SH-SY5Y (cell line): Measurements from ENCODE around the gene STX16.

Experiments
- GATA2 ChIP-seq: IDR thresholded peaks from 2 replicates; pipeline ENCODE4 v1.6.1; 2011; ENCODE audit warnings: mild to moderate bottlenecking, low read depth, low read length
- GATA3 ChIP-seq: IDR thresholded peaks from 2 replicates; pipeline ENCODE4 v1.6.1; 2011; ENCODE audit warnings: low read depth, mild to moderate bottlenecking, low read length, moderate library complexity

DNA sequence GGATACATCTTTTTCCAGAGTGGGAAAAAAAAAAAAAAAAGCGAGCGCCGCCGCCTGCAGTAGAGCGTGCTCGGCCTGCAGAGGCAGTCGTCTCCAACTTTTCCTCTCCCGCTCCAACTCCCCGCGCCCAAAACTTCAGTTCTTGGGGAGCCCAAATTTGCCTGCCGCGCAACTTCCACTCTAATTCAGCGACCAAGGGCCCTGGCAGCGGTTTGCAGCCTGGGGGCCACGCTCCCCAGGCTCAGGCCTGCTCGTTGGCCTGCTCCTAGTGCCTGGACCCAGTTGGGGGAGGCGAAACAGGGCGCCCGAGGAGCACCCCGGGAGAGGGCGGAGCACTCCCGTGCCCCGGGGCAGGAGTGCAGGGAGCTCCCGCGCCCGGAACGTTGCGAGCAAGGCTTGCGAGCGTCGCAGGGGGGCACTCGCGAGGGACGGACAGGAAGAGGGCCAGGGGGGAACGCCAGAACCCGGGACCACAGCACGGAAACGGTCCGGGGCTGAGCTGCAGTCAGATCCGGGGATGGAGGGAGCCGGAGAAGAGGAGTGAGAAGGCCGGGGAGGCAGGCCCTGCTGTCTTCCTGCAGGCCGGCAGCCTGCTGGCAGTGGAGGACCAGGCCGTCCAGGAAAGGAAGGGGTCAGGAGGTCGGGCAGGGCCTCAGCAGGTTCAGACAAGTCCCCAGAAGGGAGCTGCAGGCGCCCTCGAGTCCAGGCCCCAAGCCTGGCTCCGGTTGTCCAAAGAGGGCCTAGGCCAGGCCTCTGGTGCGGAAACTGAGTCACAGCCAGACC, at the start of gene STX16:
- TF ChIP-seq GATA2, result no peak
- no peak for TF ChIP-seq GATA3
